ENCODE measurements around the gene ELP5. TPM values are rescaled to one million over a fixed set of nuclear protein-coding genes. Genes with fewer than 3 reads are reported as not detected.

Gene ELP5
- total and polyA plus RNA-seq, 10 of the 15 experiments (the other 5 are each of a cell fraction or from before 2014, with no cell fraction given), result 41.1 to 109 (median 77.5) TPM

DNA sequence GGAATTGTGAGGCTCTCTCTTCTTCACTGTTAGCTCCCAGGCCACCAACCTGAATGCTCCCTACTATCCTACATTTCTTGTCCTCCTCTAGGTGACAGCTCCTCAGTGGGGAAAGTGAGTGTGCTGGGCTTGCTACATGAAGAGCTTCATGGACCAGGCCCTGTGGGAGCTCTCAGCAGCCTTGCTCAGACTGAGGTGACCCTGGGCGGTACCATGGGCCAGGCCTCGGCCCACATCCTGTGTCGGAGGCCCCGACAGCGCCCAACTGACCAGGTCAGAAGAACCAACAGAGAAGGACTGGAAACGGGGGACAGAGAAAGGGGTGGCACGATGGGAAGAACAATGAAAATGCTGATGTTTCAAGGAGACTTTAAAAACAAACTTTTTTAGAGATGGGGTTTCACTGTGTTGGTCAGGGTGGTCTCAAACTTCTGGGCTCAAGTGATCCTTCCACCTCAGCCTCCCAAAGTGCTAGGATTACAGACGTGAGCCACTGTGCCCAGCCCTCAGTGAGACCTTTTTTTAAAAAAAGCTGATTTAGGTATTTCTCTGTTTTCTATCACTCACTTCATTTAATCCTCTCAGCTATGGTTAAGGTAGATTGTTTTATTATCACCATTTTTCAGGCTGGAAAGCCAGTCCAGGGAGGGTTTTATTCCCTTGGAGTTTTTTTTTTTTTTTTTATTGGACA lies 4.9 kb downstream of the ELP5 start (continued):
- no peak for TF ChIP-seq ETV6 (conservative IDR thresholded peaks at IDR 0.05 in 1 of 2, IDR thresholded peaks at IDR 0.05 in 1 of 2; ENCODE audit: borderline replicate concordance in 1 of 2, low read depth in 1 of 2)
- TF ChIP-seq ZBED1 (IDR thresholded peaks at IDR 0.05; ENCODE audit: borderline replicate concordance), result no peak
- no peak for TF ChIP-seq RAD21 (IDR thresholded peaks at IDR 0.05; ENCODE audit: insufficient read depth, low read depth, low read length)
- TF ChIP-seq KLF5 (IDR thresholded peaks at IDR 0.05; ENCODE audit: partially characterized antibody), result no peak
- no peak for TF ChIP-seq ATF7 (IDR thresholded peaks at IDR 0.05; ENCODE audit: low read depth)
- no peak for TF ChIP-seq NR2C1 (IDR thresholded peaks at IDR 0.05)
- TF ChIP-seq, protein P1, sequence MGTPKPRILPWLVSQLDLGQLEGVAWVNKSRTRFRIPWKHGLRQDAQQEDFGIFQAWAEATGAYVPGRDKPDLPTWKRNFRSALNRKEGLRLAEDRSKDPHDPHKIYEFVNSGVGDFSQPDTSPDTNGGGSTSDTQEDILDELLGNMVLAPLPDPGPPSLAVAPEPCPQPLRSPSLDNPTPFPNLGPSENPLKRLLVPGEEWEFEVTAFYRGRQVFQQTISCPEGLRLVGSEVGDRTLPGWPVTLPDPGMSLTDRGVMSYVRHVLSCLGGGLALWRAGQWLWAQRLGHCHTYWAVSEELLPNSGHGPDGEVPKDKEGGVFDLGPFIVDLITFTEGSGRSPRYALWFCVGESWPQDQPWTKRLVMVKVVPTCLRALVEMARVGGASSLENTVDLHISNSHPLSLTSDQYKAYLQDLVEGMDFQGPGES (IDR thresholded peaks at IDR 0.05), result no peak
- TF ChIP-seq NRF1 (conservative IDR thresholded peaks at IDR 0.05; ENCODE audit: low read depth, low read length), result no peak
- TF ChIP-seq, protein P2, sequence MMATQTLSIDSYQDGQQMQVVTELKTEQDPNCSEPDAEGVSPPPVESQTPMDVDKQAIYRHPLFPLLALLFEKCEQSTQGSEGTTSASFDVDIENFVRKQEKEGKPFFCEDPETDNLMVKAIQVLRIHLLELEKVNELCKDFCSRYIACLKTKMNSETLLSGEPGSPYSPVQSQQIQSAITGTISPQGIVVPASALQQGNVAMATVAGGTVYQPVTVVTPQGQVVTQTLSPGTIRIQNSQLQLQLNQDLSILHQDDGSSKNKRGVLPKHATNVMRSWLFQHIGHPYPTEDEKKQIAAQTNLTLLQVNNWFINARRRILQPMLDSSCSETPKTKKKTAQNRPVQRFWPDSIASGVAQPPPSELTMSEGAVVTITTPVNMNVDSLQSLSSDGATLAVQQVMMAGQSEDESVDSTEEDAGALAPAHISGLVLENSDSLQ (IDR thresholded peaks at IDR 0.05), result no peak
